ENCODE results near the gene MECP2.

DNA sequence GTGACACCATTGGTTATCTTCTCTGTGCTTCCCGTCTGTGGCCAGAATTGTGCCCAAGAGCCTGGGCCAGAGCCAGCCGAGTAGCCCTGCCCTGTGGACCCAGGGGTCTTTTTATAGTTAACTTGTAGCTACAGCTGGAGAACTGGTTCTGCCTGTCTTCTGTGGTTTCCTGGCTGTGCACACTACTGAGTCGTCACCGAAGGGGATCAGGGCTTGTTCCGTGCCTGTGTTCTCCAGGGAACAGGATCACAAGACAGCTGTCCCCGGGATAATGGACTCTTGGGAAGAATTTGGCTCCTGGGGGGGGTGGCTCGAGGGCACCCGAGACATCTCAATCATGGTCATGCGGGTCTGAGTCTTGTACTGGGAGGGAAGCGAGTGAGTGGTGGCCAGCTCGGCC is 24.4 kb upstream of the MECP2 start:
- TF ChIP-seq ZNF274 (IDR thresholded peaks at IDR 0.05; ENCODE audit: low read depth, low read length) (no peak), YY1 (IDR thresholded peaks at IDR 0.05; ENCODE audit: insufficient read depth, insufficient read length) (no peak)

Measured in NT2/D1 (cell line).